Measurements from ENCODE around the gene PFN3.
"Not testable (repeated sequence)": the region's sequence is repeated elsewhere in the genome, so short reads cannot be mapped to it uniquely, and the experiment has no call there.

Gene PFN3

GRCh38 chr5:177393206-177393765 lies 7.2 kb downstream of the PFN3 start:
- no peak for DNase-seq

DNA sequence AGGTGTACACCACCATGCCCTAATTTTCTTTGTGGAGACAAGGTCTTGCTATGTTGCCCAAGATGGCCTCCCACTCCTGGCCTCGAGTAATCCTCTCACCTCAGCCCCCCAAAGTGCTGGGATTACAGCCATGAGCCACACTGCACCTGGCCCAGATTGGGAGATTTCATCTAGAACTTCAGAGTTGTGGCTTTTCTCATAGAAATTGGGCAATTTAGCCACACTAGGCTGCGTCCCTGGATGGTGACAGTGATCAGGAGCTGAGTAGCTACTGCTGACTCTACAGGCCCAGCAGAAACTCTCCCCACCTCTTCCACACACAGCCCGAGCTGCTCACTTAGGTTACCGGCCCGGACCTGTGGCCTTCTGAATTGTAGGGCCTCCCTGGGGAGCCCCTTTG lies 7.7 kb downstream of the PFN3 start:
- DNase-seq, result no peak

GRCh38 chr5:177390363-177391300 lies 9.8 kb downstream of the PFN3 start:
- peak; percentile 78 to 87 for DNase-seq

DNA sequence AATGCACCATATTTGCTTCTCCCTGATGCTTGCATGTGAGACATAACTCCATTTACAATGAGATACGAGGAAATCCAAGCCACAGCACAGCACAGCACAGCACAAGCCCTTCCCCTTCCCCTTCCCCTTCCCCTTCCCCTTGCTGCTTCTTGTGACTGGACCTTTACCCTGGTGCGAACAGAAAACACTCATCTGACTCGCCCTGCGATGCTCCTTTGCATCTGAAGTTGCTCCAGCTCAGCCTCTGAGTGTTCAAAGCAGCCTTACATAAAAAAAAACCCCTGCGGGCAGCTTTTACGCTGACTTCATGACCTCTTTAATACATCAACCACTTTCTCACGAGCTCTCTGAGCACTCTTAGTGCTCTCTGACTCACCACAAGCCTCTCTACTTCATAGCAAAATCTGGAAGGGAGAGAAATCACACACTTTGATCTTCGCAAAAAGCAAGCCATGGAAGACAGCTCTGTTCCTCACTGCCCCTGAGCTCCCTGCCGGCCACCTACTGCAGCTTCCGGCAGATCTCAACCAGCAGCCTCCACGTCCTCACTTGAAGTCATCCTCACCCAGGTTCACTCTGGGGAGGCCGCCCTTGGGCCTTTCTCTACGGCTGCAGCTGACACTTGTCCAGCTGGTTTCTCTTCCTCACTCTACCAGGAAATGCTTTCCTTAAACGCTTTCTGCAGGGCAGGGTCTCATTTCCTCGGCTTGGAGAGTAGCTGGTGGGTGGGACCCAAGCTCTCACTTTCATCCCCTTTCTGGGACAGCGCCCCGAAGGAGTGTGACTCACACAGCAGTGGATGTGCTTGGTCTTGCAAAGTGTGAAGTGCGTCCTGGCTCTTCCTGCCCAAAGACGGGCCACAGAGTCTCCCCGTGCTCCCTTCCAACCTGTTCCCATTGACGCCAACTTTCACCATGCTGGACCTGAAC lies 11.0 kb downstream of the PFN3 start:
- peak; percentile 55 to 56 for DNase-seq

DNA sequence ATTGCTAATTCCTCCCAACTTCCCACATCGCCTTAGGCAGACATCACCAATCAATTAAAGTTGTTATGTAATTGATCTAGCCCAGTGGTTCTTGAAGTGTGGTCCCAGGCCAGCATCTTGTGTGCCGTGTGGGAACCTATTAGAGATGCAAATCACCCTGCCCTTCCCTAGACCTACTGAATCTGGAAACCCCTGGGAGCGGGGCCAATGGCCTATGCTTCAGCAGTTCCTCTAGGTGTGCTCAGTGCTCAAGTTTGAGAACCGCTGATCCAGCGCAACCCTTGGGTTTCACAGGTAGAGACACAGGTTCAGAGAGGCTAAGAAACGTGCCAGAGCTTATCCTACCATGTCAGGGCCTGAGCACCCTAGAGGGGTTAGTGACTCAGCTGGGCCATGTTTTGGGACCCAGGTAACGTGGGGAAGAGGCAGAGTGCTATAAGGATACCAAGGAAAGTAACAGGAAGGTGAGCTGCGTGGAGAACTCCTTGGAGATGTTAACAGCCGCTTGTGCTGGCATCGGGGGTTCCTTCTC lies 11.9 kb downstream of the PFN3 start:
- DNase-seq, result no peak

GRCh38 chr5:177387405-177387804 lies 13.1 kb downstream of the PFN3 start:
- no peak for DNase-seq

DNA sequence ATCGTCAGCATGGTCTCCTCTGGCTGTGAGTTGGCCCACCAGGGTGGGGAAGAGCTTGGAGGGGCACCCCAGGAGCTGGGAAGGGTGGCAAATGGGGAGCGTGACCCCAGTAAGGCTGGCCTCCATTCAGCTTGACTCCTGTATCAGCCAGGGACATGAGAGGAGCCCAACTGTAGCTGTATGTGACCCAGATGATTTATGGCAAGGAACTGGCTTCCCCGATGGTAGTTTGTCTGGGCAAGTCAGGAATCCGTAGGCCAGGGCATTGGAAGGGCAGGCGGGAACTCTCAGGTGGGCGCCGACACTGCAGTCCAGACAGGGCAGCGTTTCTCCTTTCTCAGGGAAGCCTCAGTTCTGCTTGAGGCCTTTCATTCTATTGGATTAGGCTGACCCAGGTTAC lies 13.9 kb downstream of the PFN3 start:
- DNase-seq, result no peak

DNA sequence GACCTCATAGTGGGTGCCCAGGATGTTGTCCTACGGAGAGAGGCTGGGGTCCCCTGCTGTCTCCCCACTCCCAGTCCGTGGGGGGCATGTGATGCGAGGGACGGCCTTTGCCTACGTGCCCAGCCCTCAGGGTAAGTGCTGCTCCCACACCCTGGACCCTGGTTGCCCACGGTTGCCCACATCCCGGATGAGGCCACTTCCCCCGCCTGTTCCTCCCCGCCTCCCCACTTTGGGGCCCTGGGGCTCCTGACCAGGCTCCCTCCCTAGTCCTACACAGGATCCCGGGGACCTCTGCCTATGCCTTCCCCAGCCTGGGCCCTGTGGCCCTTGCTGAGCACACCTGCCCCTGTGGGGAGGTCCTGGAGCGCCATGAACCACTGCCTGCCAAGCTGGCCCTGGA lies 14.7 kb downstream of the PFN3 start:
- no peak for DNase-seq

DNA sequence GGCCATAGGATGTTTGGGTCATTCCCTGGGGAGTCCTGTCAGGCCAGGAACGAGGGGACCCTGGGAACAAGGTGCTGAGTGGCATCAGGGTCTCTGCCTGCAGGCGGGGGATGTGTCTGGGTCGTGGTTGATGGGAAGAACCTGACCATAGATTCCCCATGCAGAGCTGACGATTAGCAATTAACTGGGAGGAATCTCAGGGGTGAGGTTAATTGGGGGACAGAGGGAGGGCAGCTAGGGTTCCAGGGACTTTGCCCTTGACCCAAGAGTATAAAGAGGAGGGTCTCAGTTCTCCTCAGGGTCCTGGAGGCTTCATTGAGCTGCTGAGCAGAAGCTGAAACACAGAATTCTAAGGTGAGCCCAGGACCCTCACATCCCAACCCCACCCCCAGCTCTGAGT lies 16.3 kb downstream of the PFN3 start, which contains the start of gene SLC34A1:
TSS of gene SLC34A1 (plus strand) at position 301 of the 400 bp plus-strand sequence. CDS start 1,308 bp downstream, outside the sequence.
- no peak for DNase-seq

DNA sequence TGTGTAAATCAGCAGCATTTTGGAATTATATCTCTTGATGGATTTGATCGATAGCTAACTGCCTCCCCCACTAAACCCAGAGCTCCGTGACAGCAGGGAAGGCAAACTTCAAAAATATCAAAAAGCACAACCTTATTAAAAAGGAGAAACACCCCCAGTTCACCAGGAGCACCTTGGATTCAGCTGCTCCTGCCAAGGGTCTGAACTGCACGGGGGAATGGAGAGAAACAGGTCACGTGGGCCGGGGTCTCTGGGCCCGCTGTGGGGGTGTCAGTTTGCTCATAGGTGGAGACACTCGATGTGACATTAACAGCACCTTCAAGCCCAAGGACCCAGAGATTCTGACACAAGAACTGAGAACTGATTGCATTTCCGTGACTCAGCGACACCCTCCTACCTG lies 17.3 kb downstream of the PFN3 start:
- DNase-seq, result no peak

- DNase-seq, result no peak
Measured at GRCh38 chr5:177382423-177383029, 17.9 kb downstream of the PFN3 start.

DNA sequence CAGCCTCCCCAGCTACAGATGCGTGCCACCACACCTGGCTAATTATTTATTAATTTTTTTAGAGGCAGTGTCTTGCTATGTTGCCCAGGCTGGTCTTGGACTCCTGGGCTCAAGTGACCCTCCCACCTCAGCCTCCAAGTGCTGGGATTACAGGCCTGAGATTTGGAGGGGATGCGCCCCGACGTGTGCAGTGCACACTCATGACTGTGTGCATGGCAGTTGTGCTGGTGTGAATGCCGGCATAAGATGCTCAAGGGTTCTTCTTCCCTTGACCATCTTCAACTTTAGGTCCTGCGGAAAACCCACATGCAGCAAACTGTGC lies 19.7 kb downstream of the PFN3 start:
- DNase-seq, result no peak

DNA sequence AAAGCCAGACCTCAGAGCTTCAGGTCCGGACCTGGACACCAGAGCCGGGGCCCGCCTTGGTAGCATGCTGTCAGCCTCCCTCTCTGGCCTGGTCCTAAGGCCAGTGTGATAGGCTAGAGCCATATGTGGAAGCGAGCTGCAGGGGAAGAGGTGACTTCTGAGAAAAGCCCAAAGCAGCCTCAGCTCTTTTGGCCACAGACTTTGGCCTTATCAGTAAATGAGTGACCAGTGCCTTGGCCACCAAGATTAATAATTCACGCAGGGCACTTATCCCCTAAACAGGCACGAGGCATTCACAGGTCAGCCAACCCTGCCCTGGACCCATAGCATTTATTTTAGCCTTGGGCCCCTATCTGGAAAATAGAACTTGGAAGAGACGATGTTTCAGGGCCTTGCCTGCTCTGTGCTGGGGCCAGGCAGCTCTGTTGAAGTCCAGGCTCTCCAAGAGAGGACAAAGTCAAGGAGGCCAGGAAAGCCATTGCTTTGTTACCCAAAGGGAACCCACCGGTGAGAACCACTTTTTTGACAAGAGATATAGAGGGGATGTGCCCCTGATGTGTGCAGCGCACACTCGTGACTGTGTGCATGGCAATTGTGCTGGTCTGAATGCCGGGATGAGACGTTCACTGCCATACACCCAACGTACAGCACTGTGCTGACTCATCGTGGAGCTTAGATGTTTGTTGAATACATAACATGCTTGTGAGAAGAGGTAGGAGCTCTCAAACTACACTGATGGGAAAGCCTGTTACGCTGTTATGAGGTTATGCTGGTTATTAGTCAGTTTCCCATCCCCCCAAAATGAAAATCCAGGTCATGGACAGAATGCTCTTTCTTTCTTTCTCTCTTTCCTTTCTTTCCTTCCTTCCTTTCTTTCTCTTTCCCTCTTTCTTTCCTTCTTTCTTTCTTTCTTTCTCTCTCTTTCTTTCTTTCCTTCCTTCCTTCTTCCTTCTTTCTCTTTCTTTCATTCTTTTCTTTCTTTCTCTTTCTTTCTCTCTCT lies 21.3 kb downstream of the PFN3 start:
- DNase-seq, result peak; percentile 30 to 44

GRCh38 chr5:177377851-177378776 lies 22.3 kb downstream of the PFN3 start:
- no peak for DNase-seq

GRCh38 chr5:177376107-177376506 lies 24.4 kb downstream of the PFN3 start:
- no peak for DNase-seq

DNA sequence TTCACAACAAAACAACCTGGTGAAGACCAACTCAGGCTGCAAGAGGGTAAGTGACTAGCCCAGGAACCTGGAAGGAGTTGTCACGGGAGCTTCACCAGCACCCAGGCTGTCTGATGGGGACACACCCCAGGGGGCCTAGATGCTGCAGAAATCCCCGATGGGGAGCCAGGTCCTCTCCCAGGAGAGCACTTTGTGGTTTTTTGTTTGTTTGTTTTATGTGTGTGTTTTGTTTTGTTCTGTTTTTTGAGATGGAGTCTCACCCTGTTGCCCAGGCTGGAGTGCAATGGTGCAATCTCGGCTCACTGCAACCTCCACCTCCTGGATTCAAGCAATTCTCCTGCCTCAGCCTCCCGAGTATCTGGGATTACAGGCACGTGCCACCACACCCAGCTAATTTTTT lies 24.9 kb downstream of the PFN3 start:
- DNase-seq, result not testable (repeated sequence)

- DNase-seq, result no peak
Measured at GRCh38 chr5:177374211-177374610, 26.2 kb downstream of the PFN3 start.

- DNase-seq, result no peak
Measured at GRCh38 chr5:177373806-177374205, 26.7 kb downstream of the PFN3 start.

- DNase-seq, result peak in 1 of 2 donors; percentile 22
Measured at GRCh38 chr5:177372910-177373309, 27.6 kb downstream of the PFN3 start.

All from activated CD4-positive, alpha-beta T cell treated with anti-CD3 and anti-CD28 coated beads for 4 hours (primary cell).